BJ (cell line): Measurements from ENCODE around the gene IGFL2. TPM values are rescaled to one million over a fixed set of nuclear protein-coding genes. Genes with fewer than 3 reads are reported as not detected.
"Not testable (repeated sequence)": the region's sequence is repeated elsewhere in the genome, so short reads cannot be mapped to it uniquely, and the experiment has no call there.

ENCODE experiments used
- CTCF ChIA-PET: fragments of 350-600 bp; formaldehyde crosslinking; extraction: SDS; loops from one replicate; lab custom pipeline; 2021; ENCODE audit warnings: antibody characterized with exemption, inconsistent platforms; lab: Yijun Ruan, JAX
- POLR2A ChIA-PET: fragments of 300-600 bp; sonication (Branson Sonifier 250); formaldehyde crosslinking; extraction: SDS; loops from one replicate; lab custom pipeline; 2021; ENCODE audit warnings: antibody characterized with exemption; lab: Charles Lee
- DNase-seq: peaks from one replicate; pipeline ENCODE4 v3.0.0-alpha.2; 2011; ENCODE audit warnings: low read depth
- H3K27me3 ChIP-seq: 2 replicates; pipeline ENCODE4 v1.6.0; 2011; ENCODE audit warnings: low read length; ENCODE audit not compliant: control insufficient read depth, insufficient read depth
- H3K36me3 ChIP-seq: 2 replicates; pipeline ENCODE4 v1.5.1; 2011; ENCODE audit warnings: low read length; ENCODE audit not compliant: control insufficient read depth, insufficient read depth
- H3K4me3 ChIP-seq: 2 replicates; pipeline ENCODE4 v1.5.1; 2011; ENCODE audit warnings: low read depth, mild to moderate bottlenecking, control low read depth, low read length
- CTCF ChIP-seq: IDR thresholded peaks from 2 replicates; pipeline ENCODE4 v1.5.1; 2011; ENCODE audit warnings: low read depth, mild to moderate bottlenecking, control low read depth, inconsistent platforms, low read length, moderate library complexity; ENCODE audit not compliant: insufficient read depth
- polyA plus RNA-seq: library from polyadenylated mRNA; depleted of rRNA; stranded (reverse); fragments of >200 nt; gene quantifications from 2 replicates; pipeline ENCODE4 v1.2.3, GENCODE V29; 2011

The IGFL2 gene
- polyA plus RNA-seq, 1 experiment = not detected

- Histone ChIP-seq H3K27me3 (peaks cover 25% of the 10 kb centered on the region), H3K4me3 (no peak overlapping the region), H3K36me3 (no peaks in the 10 kb centered on the region)
- ChIA-PET POLR2A (no interaction called here), CTCF (no interaction called here)
- no peak for DNase-seq
- TF ChIP-seq CTCF = no peak
These were observed 2.6 kb downstream of the IGFL2 start for GRCh38 chr19:46150606-46151005.

- H3K27me3 ChIP-seq = peaks cover 12% of the 10 kb centered on the region
- ChIA-PET CTCF (interaction anchor here (0.8 kb wide), 1 partner anchor 31 kb away, joined by 3 read pairs; no protein-coding TSS in a partner anchor), POLR2A (no interaction called here)
- H3K36me3 ChIP-seq = no peaks in the 10 kb centered on the region
- TF ChIP-seq CTCF = no peak
- DNase-seq = no peak
- H3K4me3 ChIP-seq = no peak overlapping the region
These were observed 7.2 kb downstream of the IGFL2 start for GRCh38 chr19:46155237-46155636.

GRCh38 chr19:46159418-46160232, 11.6 kb downstream of the IGFL2 start:
- TF ChIP-seq CTCF = no peak
- DNase-seq = no peak
- Histone ChIP-seq H3K36me3 (no peaks in the 10 kb centered on the region), H3K4me3 (no peak overlapping the region), H3K27me3 (peaks cover 5% of the 10 kb centered on the region)
- ChIA-PET POLR2A (no interaction called here), CTCF (interaction anchor here (0.9 kb wide), 1 partner anchor 82 kb away, joined by 3 read pairs; no protein-coding TSS in a partner anchor)

- no peaks in the 10 kb centered on the region for H3K36me3 ChIP-seq
- ChIA-PET CTCF (interaction anchor here (0.6 to 0.9 kb wide), 2 partner anchors 83 to 138 kb away, joined by 3 to 5 read pairs; no protein-coding TSS in a partner anchor), POLR2A (no interaction called here)
- peaks cover 2% of the 10 kb centered on the region for H3K27me3 ChIP-seq
- no peak overlapping the region for H3K4me3 ChIP-seq
- no peak for DNase-seq
- no peak for TF ChIP-seq CTCF
These were observed 12.3 kb downstream of the IGFL2 start for GRCh38 chr19:46160233-46160775.

GRCh38 chr19:46161642-46162257, 13.7 kb downstream of the IGFL2 start:
- POLR2A ChIA-PET, H3K4me3 ChIP-seq, DNase-seq, H3K27me3 ChIP-seq, H3K36me3 ChIP-seq, CTCF ChIA-PET: not testable (repeated sequence)
